ENCODE data around the gene PDE1A. TPM values are rescaled to one million over a fixed set of nuclear protein-coding genes. Genes with fewer than 3 reads are reported as not detected.

Gene PDE1A
- total RNA-seq, 6 experiments from 2014 or later: 0.58 to 2.2 (median 1.4) TPM

GRCh38 chr2:182406221-182406620 is 20.6 kb downstream of the PDE1A start:
- DNase-seq (no peak), ATAC-seq (no peak)
- H3K4me3 ChIP-seq: no peak overlapping the region
- H3K27ac ChIP-seq: no peak overlapping the region
- H3K9me3 ChIP-seq: no peaks in the 10 kb centered on the region
- H3K4me1 ChIP-seq: no peaks in the 10 kb centered on the region
- no peaks in the 10 kb centered on the region for H3K36me3 ChIP-seq
- WGBS (ENCODE audit: insufficient coverage, low coverage, low lambda C conversion rate, missing lambda C conversion rate): 38% methylated on average over 1 of the region's 1 CpG
- H3K27me3 ChIP-seq: no peaks in the 10 kb centered on the region
- intact Hi-C loops (cut with DNase I): no loop called here
- no peak for TF ChIP-seq CTCF (IDR thresholded peaks at IDR 0.05)
- TF ChIP-seq POLR2A (IDR thresholded peaks at IDR 0.05): no peak

- Histone ChIP-seq H3K9me3 (no peaks in the 10 kb centered on the region), H3K4me3 (no peak overlapping the region), H3K27ac (no peak overlapping the region), H3K36me3 (no peaks in the 10 kb centered on the region), H3K4me1 (no peaks in the 10 kb centered on the region), H3K27me3 (no peaks in the 10 kb centered on the region)
- no peak for DNase-seq
- intact Hi-C loops (cut with DNase I): no loop called here
- TF ChIP-seq CTCF (IDR thresholded peaks at IDR 0.05) (no peak), POLR2A (IDR thresholded peaks at IDR 0.05) (no peak)
- WGBS (ENCODE audit: insufficient coverage, low coverage, low lambda C conversion rate, missing lambda C conversion rate): 39% methylated on average over 2 of the region's 2 CpGs
- no peak for ATAC-seq
These were observed 21.8 kb downstream of the PDE1A start for GRCh38 chr2:182404975-182405561.

GRCh38 chr2:182404092-182404491 is 22.7 kb downstream of the PDE1A start:
- TF ChIP-seq CTCF (IDR thresholded peaks at IDR 0.05) (no peak), POLR2A (IDR thresholded peaks at IDR 0.05) (no peak)

GRCh38 chr2:182393270-182393760 is 33.5 kb downstream of the PDE1A start:
- Histone ChIP-seq H3K27me3 (no peaks in the 10 kb centered on the region), H3K36me3 (no peaks in the 10 kb centered on the region), H3K4me1 (no peaks in the 10 kb centered on the region), H3K27ac (no peak overlapping the region), H3K4me3 (no peak overlapping the region), H3K9me3 (no peaks in the 10 kb centered on the region)
- intact Hi-C loops (cut with DNase I): no loop called here
- no peak for TF ChIP-seq POLR2A (IDR thresholded peaks at IDR 0.05)
- TF ChIP-seq CTCF (IDR thresholded peaks at IDR 0.05): no peak
- DNase-seq (no peak), ATAC-seq (no peak)
- 0% methylated on average over 1 of the region's 1 CpG for WGBS (ENCODE audit: insufficient coverage, low coverage, low lambda C conversion rate, missing lambda C conversion rate)

More at GRCh38 chr2:182404092-182404491, 22.7 kb downstream of the PDE1A start:
- Histone ChIP-seq H3K36me3 (no peaks in the 10 kb centered on the region), H3K4me3 (no peak overlapping the region), H3K4me1 (no peaks in the 10 kb centered on the region), H3K9me3 (no peaks in the 10 kb centered on the region), H3K27me3 (no peaks in the 10 kb centered on the region), H3K27ac (no peak overlapping the region)
- DNase-seq (no peak), ATAC-seq (no peak)
- WGBS (ENCODE audit: insufficient coverage, low coverage, low lambda C conversion rate, missing lambda C conversion rate): 35% methylated on average over 2 of the region's 2 CpGs
- intact Hi-C loops (cut with DNase I): no loop called here

All from right lobe of liver (tissue), 6 donors.